ENCODE measurements around the gene NDUFA9. TPM values are rescaled to one million over a fixed set of nuclear protein-coding genes. Genes with fewer than 3 reads are reported as not detected.

Gene NDUFA9
- total and polyA plus RNA-seq, 2 donors (not counting 3 experiments of a cell fraction or from before 2014, with no cell fraction given): 86.7 to 113 TPM

GRCh38 chr12:4690760-4691159 lies 41.8 kb downstream of the NDUFA9 start:
- no peak overlapping the region for H3K4me2 ChIP-seq (ENCODE audit: insufficient read depth, low read length)
- H3K36me3 ChIP-seq (ENCODE audit: control insufficient read depth in 2 of 2, extremely low read depth in 1 of 2, insufficient read depth in 2 of 2, low read length in 2 of 2): peaks cover 2 to 7% of the 10 kb centered on the region in 2 experiments
- CTCF ChIA-PET: no interaction called here
- H3K79me2 ChIP-seq (ENCODE audit: control insufficient read depth, insufficient read depth, low read length): no peaks in the 10 kb centered on the region
- H3K4me1 ChIP-seq (ENCODE audit: control insufficient read depth, extremely low read depth, insufficient read depth, low read length): no peaks in the 10 kb centered on the region
- BruUV-seq (replicated peaks): no TSS peak
- dilution Hi-C loops (cut with MboI; ENCODE audit: extremely low pct_ligation_motif_present, low sequenced_read_pairs): no loop called here
- no peak for DNase-seq (ENCODE audit: low read depth, low spot score)
- H2AFZ ChIP-seq (ENCODE audit: low read depth, low read length): no peak overlapping the region
- no peaks in the 10 kb centered on the region for H3K27me3 ChIP-seq (ENCODE audit: control insufficient read depth in 2 of 2, insufficient read depth in 2 of 2, low read length in 2 of 2)
- intact Hi-C loops (cut with micrococcal nuclease): no loop called here
- no peak for TF ChIP-seq EZH2 (IDR thresholded peaks at IDR 0.05; ENCODE audit: borderline replicate concordance, low read depth, low read length, severe bottlenecking)
- TF ChIP-seq, protein P1, sequence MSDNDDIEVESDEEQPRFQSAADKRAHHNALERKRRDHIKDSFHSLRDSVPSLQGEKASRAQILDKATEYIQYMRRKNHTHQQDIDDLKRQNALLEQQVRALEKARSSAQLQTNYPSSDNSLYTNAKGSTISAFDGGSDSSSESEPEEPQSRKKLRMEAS (IDR thresholded peaks at IDR 0.05; ENCODE audit: insufficient read depth, insufficient read length): no peak
- TF ChIP-seq FOS (IDR thresholded peaks at IDR 0.05; ENCODE audit: borderline replicate concordance, insufficient read depth, low read length): no peak
- TF ChIP-seq JUN (IDR thresholded peaks at IDR 0.05; ENCODE audit: borderline replicate concordance, insufficient read depth, insufficient read length, low read depth): no peak
- no peak for TF ChIP-seq GATA2 (IDR thresholded peaks at IDR 0.05; ENCODE audit: insufficient read depth, insufficient read length, low read depth, low read length)
- no peak for TF ChIP-seq MYC (IDR thresholded peaks at IDR 0.05; ENCODE audit: low read depth, low read length)
- no peak for TF ChIP-seq POLR2A (IDR thresholded peaks at IDR 0.05; ENCODE audit: low read depth, low read length)
- no peak for TF ChIP-seq POLR2AphosphoS5 (IDR thresholded peaks at IDR 0.05; ENCODE audit: insufficient read depth, low read depth, low read length)
- TF ChIP-seq, protein P2, sequence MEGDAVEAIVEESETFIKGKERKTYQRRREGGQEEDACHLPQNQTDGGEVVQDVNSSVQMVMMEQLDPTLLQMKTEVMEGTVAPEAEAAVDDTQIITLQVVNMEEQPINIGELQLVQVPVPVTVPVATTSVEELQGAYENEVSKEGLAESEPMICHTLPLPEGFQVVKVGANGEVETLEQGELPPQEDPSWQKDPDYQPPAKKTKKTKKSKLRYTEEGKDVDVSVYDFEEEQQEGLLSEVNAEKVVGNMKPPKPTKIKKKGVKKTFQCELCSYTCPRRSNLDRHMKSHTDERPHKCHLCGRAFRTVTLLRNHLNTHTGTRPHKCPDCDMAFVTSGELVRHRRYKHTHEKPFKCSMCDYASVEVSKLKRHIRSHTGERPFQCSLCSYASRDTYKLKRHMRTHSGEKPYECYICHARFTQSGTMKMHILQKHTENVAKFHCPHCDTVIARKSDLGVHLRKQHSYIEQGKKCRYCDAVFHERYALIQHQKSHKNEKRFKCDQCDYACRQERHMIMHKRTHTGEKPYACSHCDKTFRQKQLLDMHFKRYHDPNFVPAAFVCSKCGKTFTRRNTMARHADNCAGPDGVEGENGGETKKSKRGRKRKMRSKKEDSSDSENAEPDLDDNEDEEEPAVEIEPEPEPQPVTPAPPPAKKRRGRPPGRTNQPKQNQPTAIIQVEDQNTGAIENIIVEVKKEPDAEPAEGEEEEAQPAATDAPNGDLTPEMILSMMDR (IDR thresholded peaks at IDR 0.05; ENCODE audit: extremely low read depth in 1 of 2, insufficient read depth in 1 of 2, low read depth in 1 of 2, low read length in 2 of 2): no peak
- H3K9me1 ChIP-seq (replicated peaks; ENCODE audit: control insufficient read depth, extremely low read depth, insufficient read depth, low read length): no peaks in the 10 kb centered on the region
- no peak overlapping the region for H3K4me3 ChIP-seq (replicated peaks in 1 of 3; ENCODE audit: insufficient read depth in 1 of 3, low read depth in 1 of 3, low read length in 3 of 3)
- no peak for FAIRE-seq
- POLR2A ChIA-PET: no interaction called here
- H3K9me3 ChIP-seq (replicated peaks; ENCODE audit: control insufficient read depth, insufficient read depth, low read length): no peaks in the 10 kb centered on the region
- H3K9ac ChIP-seq (replicated peaks; ENCODE audit: extremely low read depth, insufficient read depth, low read length): no peak overlapping the region
- H4K20me1 ChIP-seq (replicated peaks; ENCODE audit: control insufficient read depth, extremely low read depth, insufficient read depth, low read length): no peaks in the 10 kb centered on the region
- no peak overlapping the region for H3K27ac ChIP-seq (ENCODE audit: insufficient read depth, low read depth, low read length)

Other genes with a start within 250 kb of the NDUFA9 start
- gene FGF6, start 203.3 kb upstream of the NDUFA9 start, total RNA-seq: not detected in 2 replicates
- not detected in 2 replicates for gene FGF6, start 203.3 kb upstream of the NDUFA9 start, polyA plus RNA-seq
- 23.1 and 23.4 TPM in 2 replicates for gene RAD51AP1, start 110.2 kb upstream of the NDUFA9 start, total RNA-seq
- gene RAD51AP1, start 110.2 kb upstream of the NDUFA9 start, polyA plus RNA-seq: 5.2 and 9.0 TPM in 2 replicates
- 38.7 and 47.0 TPM in 2 replicates for gene DYRK4, start 86.9 kb upstream of the NDUFA9 start, total RNA-seq
- gene DYRK4, start 86.9 kb upstream of the NDUFA9 start, polyA plus RNA-seq: 45.4 and 48.7 TPM in 2 replicates
- gene AKAP3, start 63 bp upstream of the NDUFA9 start, total RNA-seq: 0.62 TPM in 1 of 2 replicates, not detected in the other
- 0.18 and 0.24 TPM in 2 replicates for gene AKAP3, start 63 bp upstream of the NDUFA9 start, polyA plus RNA-seq
- gene GALNT8, start 71.3 kb downstream of the NDUFA9 start, total RNA-seq: 0.09 TPM in 1 of 2 replicates, not detected in the other
- gene GALNT8, start 71.3 kb downstream of the NDUFA9 start, polyA plus RNA-seq: 0.03 TPM in 2 replicates

Data from endothelial cell of umbilical vein (primary cell).